CMK (cell line): ENCODE measurements around the gene ALDH1B1.

Source experiments
- DNase-seq: peaks from one replicate; pipeline ENCODE4 v3.0.0-alpha.2; 2010; ENCODE audit warnings: low read depth

ALDH1B1 gene

GRCh38 chr9:38392235-38393127, at the start of gene ALDH1B1:
Gene ALDH1B1, plus strand, starts transcription at chr9:38392702. Its CDS starts 3,047 bp downstream, at chr9:38395749.
- peak; percentile 64 for DNase-seq

- DNase-seq, result no peak
Observed at GRCh38 chr9:38343037-38343436, 49.5 kb upstream of the ALDH1B1 start.

- DNase-seq, result no peak
Observed at GRCh38 chr9:38343552-38343951, 49.0 kb upstream of the ALDH1B1 start.

GRCh38 chr9:38344566-38345324, 47.8 kb upstream of the ALDH1B1 start:
- DNase-seq, result no peak

- no peak for DNase-seq
Observed at GRCh38 chr9:38345851-38346755, 46.4 kb upstream of the ALDH1B1 start.

- no peak for DNase-seq
Observed at GRCh38 chr9:38346811-38347210, 45.7 kb upstream of the ALDH1B1 start.

GRCh38 chr9:38347271-38347671, 45.2 kb upstream of the ALDH1B1 start:
- DNase-seq, result no peak

- DNase-seq, result no peak
Observed at GRCh38 chr9:38347946-38348345, 44.6 kb upstream of the ALDH1B1 start.

- DNase-seq, result no peak
Observed at GRCh38 chr9:38350529-38350928, 42.0 kb upstream of the ALDH1B1 start.

GRCh38 chr9:38352530-38353328, 39.8 kb upstream of the ALDH1B1 start:
- DNase-seq, result no peak

GRCh38 chr9:38355115-38355514, 37.4 kb upstream of the ALDH1B1 start:
- no peak for DNase-seq

- DNase-seq, result no peak
Observed at GRCh38 chr9:38355517-38356120, 36.9 kb upstream of the ALDH1B1 start.

GRCh38 chr9:38356851-38357250, 35.7 kb upstream of the ALDH1B1 start:
- no peak for DNase-seq

- no peak for DNase-seq
Observed at GRCh38 chr9:38357350-38358114, 35.0 kb upstream of the ALDH1B1 start.

- no peak for DNase-seq
Observed at GRCh38 chr9:38358390-38359296, 33.9 kb upstream of the ALDH1B1 start.

GRCh38 chr9:38359297-38359653, 33.2 kb upstream of the ALDH1B1 start:
- DNase-seq, result no peak

GRCh38 chr9:38359689-38360385, 32.7 kb upstream of the ALDH1B1 start:
- no peak for DNase-seq

GRCh38 chr9:38360839-38361472, 31.5 kb upstream of the ALDH1B1 start:
- no peak for DNase-seq
